ENCODE data around the gene TDRD12. TPM values are rescaled to one million over a fixed set of nuclear protein-coding genes. Genes with fewer than 3 reads are reported as not detected.
A peak's percentile ranks its signal among the peaks of the same experiment; 100 is the strongest.

The TDRD12 gene
- total RNA-seq, 1 experiment from 2014 or later = 1.3 TPM

DNA sequence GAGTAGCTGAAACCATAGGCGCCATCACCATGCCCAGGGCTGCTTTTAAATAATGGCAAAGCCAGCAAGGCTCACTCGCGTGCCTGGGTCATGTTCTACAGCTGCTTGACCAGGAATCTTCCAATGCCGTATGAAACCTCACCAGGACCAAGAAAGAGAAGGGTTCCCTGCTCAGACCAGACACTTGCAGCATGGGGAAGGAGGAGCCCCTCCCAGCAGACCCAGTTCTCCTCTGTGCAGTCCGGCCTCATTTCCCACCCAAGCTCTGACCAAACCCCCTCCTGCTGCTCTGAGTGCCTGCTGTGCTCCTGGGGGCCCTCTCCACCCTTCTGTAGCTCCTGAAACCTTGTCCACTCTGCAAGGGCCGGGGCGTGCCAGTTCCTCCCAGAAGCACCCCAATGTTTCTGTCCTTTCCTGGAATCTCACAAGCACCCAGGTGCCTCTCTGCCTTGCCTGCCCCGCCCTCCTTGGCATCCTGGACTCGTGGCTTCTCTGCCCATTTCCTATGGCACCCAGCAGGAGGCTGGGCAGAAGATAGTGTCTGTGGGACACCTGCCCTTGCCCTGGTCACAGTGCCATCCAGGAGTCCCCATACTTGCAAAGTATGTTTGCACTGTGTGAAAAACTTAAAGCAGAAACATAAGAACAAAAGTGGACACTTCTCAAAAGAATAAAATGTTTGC is 156.8 kb downstream of the TDRD12 start:
- Histone ChIP-seq H2AFZ (ENCODE audit: low read length) (no peak overlapping the region), H4K8ac (replicated peaks; ENCODE audit: insufficient read length, low read depth, low read length) (no peak overlapping the region), H2BK5ac (ENCODE audit: insufficient read length, low read length) (no peak overlapping the region), H3K27me3 (ENCODE audit: insufficient read depth, low read length) (no peaks in the 10 kb centered on the region), H2BK15ac (ENCODE audit: low read depth, low read length) (no peak overlapping the region), H2AK5ac (ENCODE audit: insufficient read length, low read length) (no peak overlapping the region), H4K91ac (ENCODE audit: insufficient read length, low read depth, low read length) (no peak overlapping the region), H3K4ac (ENCODE audit: low read depth, low read length) (no peak overlapping the region), H3K4me1 (ENCODE audit: insufficient read depth, low read length) (no peaks in the 10 kb centered on the region), H3K23ac (ENCODE audit: insufficient read length, low read depth, low read length) (no peak overlapping the region), H3K79me2 (ENCODE audit: insufficient read depth, low read length) (no peaks in the 10 kb centered on the region), H3K9me3 (ENCODE audit: control insufficient read depth, low read depth, low read length) (no peaks in the 10 kb centered on the region), H3K27ac (ENCODE audit: insufficient read length, low read depth, low read length) (no peak overlapping the region), H3K14ac (ENCODE audit: insufficient read depth, low read length) (no peak overlapping the region), H3K79me1 (ENCODE audit: insufficient read depth, low read depth, low read length, poor library complexity, severe bottlenecking) (no peaks in the 10 kb centered on the region), H4K20me1 (ENCODE audit: control insufficient read depth, insufficient read depth, insufficient read length) (no peaks in the 10 kb centered on the region), H3K4me2 (ENCODE audit: insufficient read depth, insufficient read length, low read length) (no peak overlapping the region), H3K9ac (ENCODE audit: extremely low read depth, insufficient read length, low read length) (no peak overlapping the region), H3K56ac (ENCODE audit: insufficient read length, low read depth, low read length) (no peak overlapping the region), H4K5ac (ENCODE audit: insufficient read length, low read depth, low read length) (no peak overlapping the region), H2BK120ac (ENCODE audit: low read depth, low read length, poor library complexity, severe bottlenecking) (no peak overlapping the region), H3K18ac (ENCODE audit: insufficient read length, low read depth, low read length) (no peak overlapping the region), H3K23me2 (ENCODE audit: insufficient read length, low read depth, low read length, poor library complexity, severe bottlenecking) (no peaks in the 10 kb centered on the region), H2BK20ac (ENCODE audit: low read depth, low read length, poor library complexity, severe bottlenecking) (no peak overlapping the region), H3T11ph (ENCODE audit: low read length) (no peak overlapping the region), H2BK12ac (ENCODE audit: insufficient read length, low read depth, low read length) (no peak overlapping the region)
- H3K4me1 Mint-ChIP-seq = peaks cover 28 to 30% of the 10 kb centered on the region in 2 experiments
- H3K9me3 Mint-ChIP-seq = no peaks in the 10 kb centered on the region
- peaks cover 0 to 9% (median 2%) of the 10 kb centered on the region in 3 experiments; a peak in 2 of 7 replicates for H3K36me3 Mint-ChIP-seq (ENCODE audit: insufficient read depth in 1 of 3, low read depth in 3 of 3)
- H3K4me3 Mint-ChIP-seq = no peak overlapping the region; a peak in 1 of 5 replicates
- TF ChIP-seq, protein P1, sequence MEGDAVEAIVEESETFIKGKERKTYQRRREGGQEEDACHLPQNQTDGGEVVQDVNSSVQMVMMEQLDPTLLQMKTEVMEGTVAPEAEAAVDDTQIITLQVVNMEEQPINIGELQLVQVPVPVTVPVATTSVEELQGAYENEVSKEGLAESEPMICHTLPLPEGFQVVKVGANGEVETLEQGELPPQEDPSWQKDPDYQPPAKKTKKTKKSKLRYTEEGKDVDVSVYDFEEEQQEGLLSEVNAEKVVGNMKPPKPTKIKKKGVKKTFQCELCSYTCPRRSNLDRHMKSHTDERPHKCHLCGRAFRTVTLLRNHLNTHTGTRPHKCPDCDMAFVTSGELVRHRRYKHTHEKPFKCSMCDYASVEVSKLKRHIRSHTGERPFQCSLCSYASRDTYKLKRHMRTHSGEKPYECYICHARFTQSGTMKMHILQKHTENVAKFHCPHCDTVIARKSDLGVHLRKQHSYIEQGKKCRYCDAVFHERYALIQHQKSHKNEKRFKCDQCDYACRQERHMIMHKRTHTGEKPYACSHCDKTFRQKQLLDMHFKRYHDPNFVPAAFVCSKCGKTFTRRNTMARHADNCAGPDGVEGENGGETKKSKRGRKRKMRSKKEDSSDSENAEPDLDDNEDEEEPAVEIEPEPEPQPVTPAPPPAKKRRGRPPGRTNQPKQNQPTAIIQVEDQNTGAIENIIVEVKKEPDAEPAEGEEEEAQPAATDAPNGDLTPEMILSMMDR (conservative IDR thresholded peaks at IDR 0.05) = no peak
- DNase-seq = no peak
- no peaks in the 10 kb centered on the region for H3K27me3 Mint-ChIP-seq (ENCODE audit: low read depth)
- WGBS (ENCODE audit: extremely low coverage, insufficient read length, low lambda C conversion rate) = no CpG with 5 or more reads among the region's 9 CpGs
- H3K27ac Mint-ChIP-seq = peak overlapping the region in 1 of 3 experiments; percentile 28; a peak in 2 of 7 replicates

All from H9 (cell line).